SH-SY5Y (cell line): Measurements from ENCODE around the gene SMNDC1.

Experiments used
- GATA2 ChIP-seq: IDR thresholded peaks from 2 replicates; pipeline ENCODE4 v1.6.1; 2011; ENCODE audit warnings: mild to moderate bottlenecking, low read depth, low read length
- GATA3 ChIP-seq: IDR thresholded peaks from 2 replicates; pipeline ENCODE4 v1.6.1; 2011; ENCODE audit warnings: low read depth, mild to moderate bottlenecking, low read length, moderate library complexity

- TF ChIP-seq GATA3 (no peak), GATA2 (no peak)
Observed at GRCh38 chr10:110312206-110312605, 7.5 kb upstream of the SMNDC1 start.
